SU-DHL-6 (cell line): ENCODE data around the gene ZNF266.
A peak's percentile ranks its signal among the peaks of the same experiment; 100 is the strongest.

Source experiments
- H2AFZ ChIP-seq: fragments of 200-600 bp; sonication (generic); 2 replicates; pipeline ENCODE4 v1.6.1; 2014; ENCODE audit warnings: low read depth, mild to moderate bottlenecking, moderate library complexity, mixed read lengths, antibody characterized with exemption, low read length; ENCODE audit not compliant: severe bottlenecking
- H3F3A ChIP-seq: fragments of 200-600 bp; shearing (Covaris generic); 2 replicates; pipeline ENCODE4 v1.6.0; 2016; ENCODE audit warnings: antibody characterized with exemption, mild to moderate bottlenecking; ENCODE audit not compliant: insufficient read depth
- H3K27ac ChIP-seq: fragments of 200-600 bp; sonication (generic); 2 replicates; pipeline ENCODE4 v1.5.1; 2016; ENCODE audit warnings: low read depth, mild to moderate bottlenecking, low read length, moderate library complexity, mixed read lengths
- H3K27me3 ChIP-seq: fragments of 200-600 bp; sonication (generic), shearing (Covaris generic); 2 replicates; pipeline ENCODE4 v1.6.0; 2014; ENCODE audit warnings: mild to moderate bottlenecking, low read length
- H3K36me3 ChIP-seq: fragments of 200-600 bp; sonication (generic); 2 replicates; pipeline ENCODE4 v1.6.1; 2014; ENCODE audit warnings: mild to moderate bottlenecking, low read length, mixed read lengths
- H3K4me2 ChIP-seq: fragments of 300-600, 200-600 bp; shearing (Covaris generic), sonication (generic); 2 replicates; pipeline ENCODE4 v1.6.0; 2014; ENCODE audit warnings: low read length, low read depth, mild to moderate bottlenecking; ENCODE audit not compliant: poor library complexity, severe bottlenecking
- H3K4me3 ChIP-seq: fragments of 200-600 bp; sonication (generic); 2 replicates; pipeline ENCODE4 v1.5.1; 2014; ENCODE audit warnings: antibody characterized with exemption, low read length, mild to moderate bottlenecking, mixed read lengths; ENCODE audit not compliant: insufficient read depth, poor library complexity, severe bottlenecking
- H3K79me2 ChIP-seq: fragments of 200-600 bp; sonication (generic); 2 replicates; pipeline ENCODE4 v1.6.1; 2014; ENCODE audit warnings: mild to moderate bottlenecking, low read length, moderate library complexity; ENCODE audit not compliant: insufficient read depth
- H3K9ac ChIP-seq: fragments of 200-600 bp; sonication (generic); 2 replicates; pipeline ENCODE4 v1.7.0; 2014; ENCODE audit warnings: mild to moderate bottlenecking, low read length
- H3K9me2 ChIP-seq: fragments of 200-600 bp; sonication (generic); replicated peaks from 2 replicates; pipeline ENCODE4 v1.6.1; 2014; ENCODE audit warnings: low read length; ENCODE audit not compliant: insufficient read depth
- H3K9me3 ChIP-seq: fragments of 200-600 bp; sonication (generic); 2 replicates; pipeline ENCODE4 v1.6.1; 2014; ENCODE audit warnings: low read length, mixed read lengths; ENCODE audit not compliant: insufficient read depth
- H4K20me1 ChIP-seq: fragments of 200-600 bp; sonication (generic); 2 replicates; pipeline ENCODE4 v1.6.1; 2014; ENCODE audit warnings: low read depth, mild to moderate bottlenecking, antibody characterized with exemption, low read length, moderate library complexity, mixed read lengths
- EZH2phosphoT487 ChIP-seq: fragments of 200-600 bp; sonication (generic), shearing (Covaris generic); conservative IDR thresholded peaks from 2 replicates; pipeline ENCODE4 v1.6.1; 2018; ENCODE audit warnings: mild to moderate bottlenecking, antibody characterized with exemption, low read length, moderate library complexity, mixed read lengths
- TF ChIP-seq, protein P1 (sequence below): fragments of 200-600 bp; sonication (generic); IDR thresholded peaks from one replicate; pipeline ENCODE4 v1.5.1; 2017; ENCODE audit warnings: antibody characterized with exemption, mild to moderate bottlenecking, low read length, moderate library complexity; ENCODE audit not compliant: insufficient read depth, poor library complexity, severe bottlenecking

ZNF266 gene

GRCh38 chr19:9435279-9436268 is at the start of gene ZNF266:
Gene ZNF266 (minus strand): TSS chr19:9435573. CDS start chr19:9420089, 15,484 bp downstream.
- TF ChIP-seq, protein P1, sequence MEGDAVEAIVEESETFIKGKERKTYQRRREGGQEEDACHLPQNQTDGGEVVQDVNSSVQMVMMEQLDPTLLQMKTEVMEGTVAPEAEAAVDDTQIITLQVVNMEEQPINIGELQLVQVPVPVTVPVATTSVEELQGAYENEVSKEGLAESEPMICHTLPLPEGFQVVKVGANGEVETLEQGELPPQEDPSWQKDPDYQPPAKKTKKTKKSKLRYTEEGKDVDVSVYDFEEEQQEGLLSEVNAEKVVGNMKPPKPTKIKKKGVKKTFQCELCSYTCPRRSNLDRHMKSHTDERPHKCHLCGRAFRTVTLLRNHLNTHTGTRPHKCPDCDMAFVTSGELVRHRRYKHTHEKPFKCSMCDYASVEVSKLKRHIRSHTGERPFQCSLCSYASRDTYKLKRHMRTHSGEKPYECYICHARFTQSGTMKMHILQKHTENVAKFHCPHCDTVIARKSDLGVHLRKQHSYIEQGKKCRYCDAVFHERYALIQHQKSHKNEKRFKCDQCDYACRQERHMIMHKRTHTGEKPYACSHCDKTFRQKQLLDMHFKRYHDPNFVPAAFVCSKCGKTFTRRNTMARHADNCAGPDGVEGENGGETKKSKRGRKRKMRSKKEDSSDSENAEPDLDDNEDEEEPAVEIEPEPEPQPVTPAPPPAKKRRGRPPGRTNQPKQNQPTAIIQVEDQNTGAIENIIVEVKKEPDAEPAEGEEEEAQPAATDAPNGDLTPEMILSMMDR, result peak; percentile 9
- TF ChIP-seq EZH2phosphoT487, result no peak
- Histone ChIP-seq H3F3A (0 out of 2 replicates have a peak, but pooled peaks cover 3% of the 10 kb centered on the region), H3K36me3 (peaks cover 7% of the 10 kb centered on the region; the same call in 1 of the 2 replicates), H3K9ac (peak within 1 kb of the TSS; percentile 74), H3K9me2 (no peaks in the 10 kb centered on the region), H3K9me3 (no peaks in the 10 kb centered on the region), H3K79me2 (peaks cover 24% of the 10 kb centered on the region), H3K4me2 (peak within 1 kb of the TSS; percentile 88), H3K27me3 (no peaks in the 10 kb centered on the region), H2AFZ (peak within 1 kb of the TSS; percentile 76), H4K20me1 (no peaks in the 10 kb centered on the region), H3K27ac (peak within 1 kb of the TSS; percentile 54), H3K4me3 (peak within 1 kb of the TSS; percentile 65)

DNA sequence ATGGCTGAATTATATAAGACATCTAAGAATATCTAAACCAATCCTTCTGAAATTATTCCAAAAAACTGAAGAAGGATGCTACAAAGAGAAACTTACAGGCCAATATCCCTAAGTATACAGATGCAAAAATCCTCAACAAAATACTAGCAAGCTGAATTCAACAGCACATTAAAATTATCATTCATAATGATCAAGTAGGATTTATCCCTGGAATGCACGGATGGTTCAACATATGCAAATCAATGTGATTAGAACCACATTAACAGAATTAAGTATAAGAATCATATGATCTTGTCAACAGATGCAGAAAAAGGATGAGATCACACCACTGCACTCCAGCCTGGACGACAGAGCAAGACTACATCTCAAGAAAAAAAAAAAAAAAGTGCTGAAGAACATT is 49.8 kb upstream of the ZNF266 start:
- Histone ChIP-seq H3K9me2 (no peaks in the 10 kb centered on the region), H2AFZ (no peak overlapping the region), H3K36me3 (no peaks in the 10 kb centered on the region), H3K4me3 (no peak overlapping the region), H3K27me3 (no peaks in the 10 kb centered on the region), H3K79me2 (no peaks in the 10 kb centered on the region), H3F3A (no peaks in the 10 kb centered on the region), H3K9ac (no peak overlapping the region), H3K27ac (no peak overlapping the region), H3K4me2 (no peak overlapping the region), H3K9me3 (peaks cover 18% of the 10 kb centered on the region; the same call in 1 of the 2 replicates), H4K20me1 (no peaks in the 10 kb centered on the region)
- TF ChIP-seq EZH2phosphoT487, result no peak
- TF ChIP-seq, protein P1, result no peak

- H3K36me3 ChIP-seq, result no peaks in the 10 kb centered on the region
- H3K9me3 ChIP-seq, result peaks cover 19% of the 10 kb centered on the region; the same call in 1 of the 2 replicates
- no peak overlapping the region for H3K4me2 ChIP-seq
- no peaks in the 10 kb centered on the region for H3K79me2 ChIP-seq
- no peaks in the 10 kb centered on the region for H3K27me3 ChIP-seq
- H3K4me3 ChIP-seq, result no peak overlapping the region
- H2AFZ ChIP-seq, result no peak overlapping the region
- H3F3A ChIP-seq, result no peaks in the 10 kb centered on the region
- H3K27ac ChIP-seq, result no peak overlapping the region
- TF ChIP-seq, protein P1, result no peak
- no peak for TF ChIP-seq EZH2phosphoT487
- no peaks in the 10 kb centered on the region for H4K20me1 ChIP-seq
- no peaks in the 10 kb centered on the region; the same call in 1 of the 2 replicates for H3K9me2 ChIP-seq
- H3K9ac ChIP-seq, result no peak overlapping the region
These were observed 39.6 kb upstream of the ZNF266 start for GRCh38 chr19:9474975-9475374.
